GM03348 (cell line): Measurements from ENCODE around the gene NR6A1.

Experiments
- DNase-seq: peaks from one replicate; pipeline ENCODE4 v3.0.0; 2012; ENCODE audit warnings: low spot score

The NR6A1 gene

GRCh38 chr9:124471761-124472160 is 299.4 kb downstream of the NR6A1 start:
- DNase-seq, result no peak

- DNase-seq, result no peak
Observed at GRCh38 chr9:124470726-124471125, 300.4 kb downstream of the NR6A1 start.

DNA sequence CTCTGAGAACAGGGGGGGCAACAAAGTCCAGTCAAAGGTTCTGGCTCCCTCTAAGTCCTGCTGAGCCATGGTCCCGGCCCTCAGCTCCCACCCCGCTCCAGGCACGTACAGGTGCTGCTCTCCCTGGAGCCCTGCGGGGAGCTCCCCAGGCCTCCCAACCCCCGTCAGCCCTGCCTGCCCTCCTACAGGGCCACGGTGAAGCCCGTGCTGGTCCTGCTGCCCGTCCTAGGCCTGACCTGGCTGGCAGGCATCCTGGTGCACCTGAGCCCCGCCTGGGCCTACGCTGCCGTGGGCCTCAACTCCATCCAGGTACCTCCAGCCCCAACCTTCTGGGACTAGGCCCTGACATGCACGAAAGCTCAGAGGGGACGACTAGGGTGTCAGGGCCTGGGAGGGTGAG is 300.8 kb downstream of the NR6A1 start:
- DNase-seq, result no peak

- no peak for DNase-seq
Observed at GRCh38 chr9:124469011-124469832, 301.9 kb downstream of the NR6A1 start.

- DNase-seq, result no peak
Observed at GRCh38 chr9:124468061-124468740, 302.9 kb downstream of the NR6A1 start.

GRCh38 chr9:124467410-124468060 is 303.6 kb downstream of the NR6A1 start:
- DNase-seq, result no peak
